Measurements from ENCODE around the gene TLL1.

TLL1 gene

DNA sequence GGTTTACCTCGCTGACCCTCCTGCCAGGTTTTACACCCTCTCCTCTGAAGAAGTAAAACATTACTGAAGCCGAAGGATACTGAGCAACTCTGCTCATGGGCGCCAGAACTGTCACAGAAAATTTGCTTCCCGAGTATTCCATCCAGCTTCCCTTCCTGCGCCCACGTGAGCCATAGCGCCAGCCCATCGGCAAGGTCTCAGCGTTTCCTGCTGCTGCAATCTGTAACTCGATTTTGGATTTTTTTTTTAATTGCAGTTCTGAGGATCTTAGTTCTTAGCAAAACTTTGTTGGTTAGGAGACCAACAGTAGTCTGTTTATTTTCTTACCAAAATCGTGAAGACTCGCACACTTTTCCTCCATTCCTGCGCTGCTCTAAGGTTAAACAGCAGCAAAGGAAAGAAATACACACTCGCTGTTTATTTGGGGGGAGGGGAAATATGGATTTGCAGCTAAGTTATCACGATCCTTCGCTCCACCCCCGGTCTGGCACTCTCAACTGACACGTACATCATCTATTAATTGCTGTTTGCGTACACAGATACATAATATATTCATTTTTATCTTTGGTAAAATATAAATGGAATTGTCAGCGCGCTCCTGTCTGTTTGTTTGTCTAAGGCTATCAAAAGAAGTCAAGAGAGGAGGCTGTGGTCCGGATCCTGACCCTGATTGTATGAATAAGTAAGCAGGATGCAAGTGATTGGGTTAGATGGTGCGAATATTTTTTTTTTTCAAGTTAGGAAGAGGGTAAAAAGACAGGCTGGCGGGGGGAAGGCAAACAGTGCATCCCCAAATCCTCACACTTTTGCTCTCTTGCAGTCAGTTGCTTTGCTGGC lies at the start of gene TLL1:
TLL1 (plus strand) TSS at position 777 of the 837 bp plus-strand sequence. CDS start 668 bp downstream, outside the sequence.
- DNase-seq: no peak

- DNase-seq: no peak
Measured at GRCh38 chr4:165826166-165826565, 46.9 kb upstream of the TLL1 start.

GRCh38 chr4:165827018-165827417 lies 46.0 kb upstream of the TLL1 start:
- no peak for DNase-seq

DNA sequence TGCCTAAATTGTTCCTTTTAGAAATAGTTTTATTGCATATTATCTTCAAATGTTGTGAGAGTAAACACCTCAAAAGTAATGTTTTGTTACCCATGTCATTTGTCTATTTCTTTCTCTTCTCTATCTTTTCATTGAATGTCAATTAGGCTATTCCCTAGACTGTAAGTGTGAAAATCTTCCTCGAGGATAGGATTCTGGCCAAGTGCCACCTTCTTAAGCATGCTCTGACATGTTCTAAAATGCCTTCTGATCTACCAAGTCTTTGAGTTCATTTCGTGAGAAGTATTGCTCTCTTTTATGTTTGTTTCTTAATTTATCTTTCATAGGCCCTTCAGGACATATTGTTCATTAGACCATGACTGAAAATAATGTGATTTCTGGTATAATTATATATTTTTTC lies 44.1 kb upstream of the TLL1 start:
- no peak for DNase-seq

- no peak for DNase-seq
Measured at GRCh38 chr4:165834116-165834515, 38.9 kb upstream of the TLL1 start.

DNA sequence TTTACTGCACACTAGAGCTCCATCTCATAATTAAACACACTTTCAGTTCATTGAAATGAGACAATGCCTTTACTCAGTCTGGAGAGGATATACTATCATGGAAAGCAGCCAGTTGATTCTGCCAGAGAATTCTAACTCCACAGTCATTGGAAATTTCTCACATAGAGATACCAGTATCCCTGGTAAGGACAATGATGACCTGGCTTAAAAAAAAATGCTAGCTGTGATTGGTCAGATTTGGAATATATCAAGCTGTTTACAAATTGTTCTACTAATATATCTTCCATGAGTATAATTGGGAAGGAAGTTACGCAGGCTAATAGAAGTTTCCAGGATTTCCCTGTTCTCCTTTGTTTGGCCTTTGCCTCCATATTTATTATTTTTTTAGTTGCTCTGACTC lies 34.5 kb upstream of the TLL1 start:
- DNase-seq: no peak

DNA sequence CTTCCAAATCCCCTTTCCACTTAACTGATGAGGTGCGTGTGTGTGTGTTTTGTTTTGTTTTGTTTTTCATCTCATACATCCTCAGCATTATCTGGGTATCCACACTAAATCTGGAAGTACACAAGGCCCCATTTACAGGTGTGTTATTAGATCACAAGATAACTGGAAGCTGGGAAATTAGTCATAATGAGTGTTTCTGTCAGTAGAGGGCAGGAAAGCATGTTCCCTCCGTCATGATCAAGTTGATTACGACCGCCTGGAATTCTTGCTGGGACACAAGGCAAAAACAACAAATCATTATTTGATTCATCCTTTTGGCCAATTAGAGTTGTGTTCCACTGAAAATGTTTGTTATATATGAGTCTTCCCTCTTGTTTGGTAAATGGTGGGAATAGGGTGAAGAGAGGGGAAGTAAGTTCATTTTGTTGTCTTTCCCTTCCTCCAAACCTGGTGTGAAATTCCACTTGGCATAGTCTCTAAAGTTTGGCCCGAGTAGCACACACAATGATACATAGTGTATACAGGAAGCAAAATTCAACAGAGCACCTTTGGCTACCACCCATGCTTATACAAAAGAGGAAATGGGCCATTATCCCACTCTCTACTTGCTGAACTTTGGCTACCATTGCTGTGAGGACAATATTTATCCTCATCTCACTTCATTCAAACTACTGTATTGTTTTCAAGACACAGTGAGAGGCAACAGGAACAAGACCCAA lies 33.3 kb upstream of the TLL1 start:
- no peak for DNase-seq

DNA sequence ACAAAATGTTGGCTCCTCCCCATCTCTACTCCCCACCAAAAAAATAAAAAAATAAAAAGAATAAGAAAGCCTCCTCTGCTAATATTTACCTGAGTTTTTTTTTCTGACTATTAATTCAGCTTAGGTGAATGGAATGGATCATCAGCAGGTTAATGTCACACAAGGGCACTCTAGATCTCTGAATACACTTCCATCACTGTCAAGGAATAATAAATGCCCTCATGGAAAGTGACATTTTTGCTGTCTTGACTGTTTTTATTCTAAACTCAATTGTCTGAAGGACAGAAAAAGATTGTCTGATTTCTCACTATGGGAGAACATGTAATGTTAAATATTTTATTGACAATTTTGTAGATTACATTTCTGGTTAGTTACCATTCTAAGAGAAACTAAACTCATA lies 30.4 kb upstream of the TLL1 start:
- DNase-seq: no peak

DNA sequence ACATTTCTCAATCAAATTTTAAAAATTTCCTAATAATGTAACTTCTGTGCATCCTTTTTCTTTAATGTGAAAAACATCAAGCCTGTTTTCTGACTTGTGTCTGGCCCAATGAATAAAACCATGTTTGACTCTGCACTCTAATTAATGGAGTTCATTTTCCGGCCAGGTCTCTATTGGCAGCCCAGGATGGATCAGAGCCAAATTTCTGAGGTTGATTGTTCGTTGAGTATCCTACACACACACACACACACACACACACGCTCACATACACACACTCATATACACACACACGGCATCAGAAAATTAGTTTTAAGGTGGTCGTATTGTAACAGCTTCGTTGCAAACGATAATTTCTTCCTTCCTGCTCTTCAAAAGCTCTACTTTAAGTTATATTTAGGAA lies 28.9 kb upstream of the TLL1 start:
- no peak for DNase-seq

DNA sequence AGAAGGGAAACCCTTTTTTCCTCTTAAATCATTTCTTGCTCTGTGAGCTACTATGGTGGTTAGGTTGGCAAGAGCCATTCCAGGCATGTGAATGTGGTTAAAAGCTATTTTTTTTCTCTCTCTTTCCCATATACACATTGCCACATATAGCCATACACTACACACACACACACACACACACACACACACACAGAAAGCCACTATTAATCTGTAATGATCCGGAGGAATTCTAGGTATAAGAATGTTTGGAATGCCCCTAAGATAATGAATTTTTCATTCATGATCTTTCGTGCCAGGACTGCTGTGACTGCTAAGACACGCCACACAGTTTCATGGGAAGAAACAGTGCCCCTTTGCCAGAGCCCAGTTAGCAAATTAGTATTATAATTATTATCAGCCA lies 21.8 kb upstream of the TLL1 start:
- no peak for DNase-seq

- no peak for DNase-seq
Measured at GRCh38 chr4:165855191-165855590, 17.8 kb upstream of the TLL1 start.

DNA sequence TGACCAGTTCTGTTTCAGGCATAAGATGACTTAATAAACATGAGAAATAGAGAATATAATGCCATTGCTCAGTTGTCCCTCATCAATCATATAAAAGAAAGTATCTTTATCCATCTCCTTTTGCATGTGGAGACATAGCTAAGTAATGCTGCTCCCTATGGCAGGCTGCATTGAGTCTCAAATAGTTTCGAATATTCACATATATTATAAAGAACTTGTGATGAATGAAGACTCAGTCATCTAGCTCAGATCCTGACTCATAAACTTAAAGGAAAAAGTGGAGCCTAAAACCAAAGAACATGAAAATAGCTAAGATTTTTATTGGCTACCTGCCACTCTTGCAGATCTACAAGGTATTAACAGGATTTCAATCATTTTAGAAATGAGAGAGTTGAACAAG lies 11.7 kb upstream of the TLL1 start:
- DNase-seq: no peak

DNA sequence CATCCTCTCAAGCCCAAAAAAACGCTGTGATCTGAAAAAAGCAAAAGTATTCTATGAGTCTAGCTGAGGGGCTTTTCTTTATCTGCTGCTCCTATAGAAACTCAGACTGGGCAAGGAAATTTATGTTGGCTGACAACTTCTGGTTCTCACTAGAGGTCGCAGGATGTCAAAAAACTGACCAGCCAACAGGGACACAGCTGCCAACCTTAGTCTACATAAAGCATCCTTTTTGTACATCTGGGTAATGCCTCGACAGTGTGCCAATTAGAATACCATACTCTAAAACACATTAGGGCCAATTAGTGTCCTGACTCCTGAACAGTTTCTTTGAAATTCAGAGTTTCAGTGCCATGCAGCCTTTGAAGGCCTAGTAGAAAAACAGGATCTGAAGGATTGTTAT lies 8.8 kb upstream of the TLL1 start:
- DNase-seq: no peak

GRCh38 chr4:165866019-165866650 lies 6.9 kb upstream of the TLL1 start:
- DNase-seq: no peak

- no peak for DNase-seq
Measured at GRCh38 chr4:165867961-165868360, 5.1 kb upstream of the TLL1 start.

- no peak for DNase-seq
Measured at GRCh38 chr4:165873298-165874071, 448 bp downstream of the TLL1 start.

- no peak for DNase-seq
Measured at GRCh38 chr4:165874072-165874790, 1.2 kb downstream of the TLL1 start.

- DNase-seq: no peak
Measured at GRCh38 chr4:165874791-165875371, 1.8 kb downstream of the TLL1 start.

DNA sequence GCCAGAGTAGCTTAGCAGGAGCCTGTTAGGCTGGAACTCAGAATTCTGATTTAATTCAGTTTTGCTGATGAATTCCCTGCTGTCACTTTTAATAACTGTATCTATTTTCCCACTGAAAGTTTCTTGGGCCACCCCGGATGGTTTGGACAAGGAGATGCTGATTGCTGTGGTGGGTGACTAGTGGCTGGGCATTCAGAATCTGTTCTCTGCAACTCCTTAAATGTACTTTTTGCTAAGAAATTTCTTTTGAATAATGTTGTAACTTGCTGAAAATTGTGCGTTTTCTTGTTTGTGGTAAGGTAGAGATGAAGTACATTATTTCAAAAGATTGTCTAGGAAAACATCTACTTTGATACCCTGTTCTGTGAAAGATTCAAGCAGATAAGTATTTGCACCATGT lies 2.4 kb downstream of the TLL1 start:
- no peak for DNase-seq

- no peak for DNase-seq
Measured at GRCh38 chr4:165877286-165877685, 4.2 kb downstream of the TLL1 start.

DNA sequence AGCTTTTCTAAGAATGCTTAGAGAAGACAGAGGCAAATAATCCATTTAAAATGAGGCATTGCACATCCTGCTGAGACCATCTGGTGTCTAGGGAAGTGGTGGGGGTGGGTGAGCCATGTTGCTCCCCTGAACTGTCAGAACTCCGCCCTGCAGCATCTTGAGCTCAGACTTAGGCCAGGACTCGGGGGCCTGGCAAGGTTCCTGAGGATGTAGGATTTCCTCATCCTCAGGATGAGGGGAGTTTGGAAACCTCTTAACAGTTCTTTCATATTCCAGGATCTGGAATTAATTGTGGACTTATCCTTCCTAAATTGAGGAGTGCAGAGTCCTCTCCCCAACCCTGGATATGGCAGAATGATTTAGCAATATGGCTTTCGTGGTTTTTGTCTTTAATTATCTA lies 6.6 kb downstream of the TLL1 start:
- DNase-seq: no peak

DNA sequence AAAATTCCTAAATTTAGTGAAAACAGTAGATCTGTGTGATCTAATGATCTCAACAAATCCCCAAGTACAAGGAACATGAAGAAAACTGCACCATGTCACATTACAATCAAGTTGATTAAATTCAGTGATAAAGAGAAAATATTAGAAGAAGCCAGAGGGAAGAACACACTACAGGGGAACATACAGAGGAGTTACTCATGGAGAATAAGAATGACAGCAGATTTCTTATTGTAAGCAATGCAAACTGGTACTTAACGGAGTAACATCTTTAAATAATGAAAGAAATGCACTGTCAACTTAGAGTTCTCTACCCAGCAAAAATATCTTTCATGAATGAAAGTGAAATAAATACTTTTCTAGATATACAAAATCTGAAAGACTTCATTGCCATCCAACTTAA lies 21.1 kb downstream of the TLL1 start:
- DNase-seq: no peak
